Smooth muscle cell (in vitro differentiated cells): ENCODE measurements around the gene ZNF865. TPM values are rescaled to one million over a fixed set of nuclear protein-coding genes. Genes with fewer than 3 reads are reported as not detected.

Source experiments
- DNase-seq: peaks from one replicate; lab custom pipeline; 2025; ENCODE audit not compliant: unreplicated experiment; lab: John Stamatoyannopoulos, UW
- H2AFZ ChIP-seq: fragments of 200-600 bp; sonication (generic); 2 replicates; pipeline ENCODE4 v1.6.0; 2016; ENCODE audit warnings: antibody characterized with exemption, low read depth, mild to moderate bottlenecking
- H3F3A ChIP-seq: fragments of 200-600 bp; sonication (generic); 2 replicates; pipeline ENCODE4 v1.6.0; 2017; ENCODE audit warnings: antibody characterized with exemption, low read depth
- H3K27ac ChIP-seq: fragments of 200-600 bp; sonication (generic); 2 replicates; pipeline ENCODE4 v1.5.1; 2016; ENCODE audit warnings: low read depth, mild to moderate bottlenecking
- H3K27me3 ChIP-seq: fragments of 200-600 bp; sonication (generic); 2 replicates; pipeline ENCODE4 v1.6.1; 2016; ENCODE audit warnings: low read depth, mild to moderate bottlenecking
- H3K36me3 ChIP-seq: fragments of 200-600 bp; sonication (generic); 2 replicates; pipeline ENCODE4 v1.5.1; 2016; ENCODE audit warnings: low read depth
- H3K4me1 ChIP-seq: fragments of 200-600 bp; sonication (generic); 2 replicates; pipeline ENCODE4 v1.5.1; 2016; ENCODE audit warnings: low read depth
- H3K4me2 ChIP-seq: fragments of 200-600 bp; sonication (generic); 2 replicates; pipeline ENCODE4 v1.6.0; 2016; ENCODE audit warnings: mild to moderate bottlenecking
- H3K4me3 ChIP-seq: fragments of 200-600 bp; sonication (generic); 2 replicates; pipeline ENCODE4 v1.5.1; 2016; ENCODE audit warnings: mild to moderate bottlenecking
- H3K79me2 ChIP-seq: fragments of 200-600 bp; sonication (generic); 2 replicates; pipeline ENCODE4 v1.6.0; 2016; ENCODE audit warnings: low read depth, mild to moderate bottlenecking
- H3K9ac ChIP-seq: fragments of 200-600 bp; sonication (generic); 2 replicates; pipeline ENCODE4 v1.6.0; 2016; ENCODE audit warnings: low read depth
- H3K9me3 ChIP-seq: fragments of 200-600 bp; sonication (generic); replicated peaks from 2 replicates; pipeline ENCODE4 v1.5.1; 2016; ENCODE audit warnings: low read depth
- H4K20me1 ChIP-seq: fragments of 200-600 bp; sonication (generic); 2 replicates; pipeline ENCODE4 v1.6.0; 2016; ENCODE audit warnings: low read depth
- WGBS: methylation state at CpG from one replicate; pipeline ENCODE4 v1.1.7; 2016; ENCODE audit warnings: low lambda C conversion rate; 5-methylcytosine and 5-hydroxymethylcytosine counted together
- polyA plus RNA-seq: library from polyadenylated mRNA; unstranded; fragments of >200 nt; fragmentation: Nextera tagmentation; extraction: Ambion mirVana; gene quantifications from 2 replicates; pipeline ENCODE4 v1.2.1, GENCODE V29; 2016
- total RNA-seq: library from RNA; depleted of rRNA; stranded (reverse); fragments of >200 nt; gene quantifications from 2 replicates; pipeline ENCODE4 v1.2.3, GENCODE V29; 2014
- TF ChIP-seq, protein P1 (sequence below): fragments of 200-600 bp; sonication (generic); IDR thresholded peaks from 2 replicates; pipeline ENCODE4 v1.5.1; 2017; ENCODE audit warnings: borderline replicate concordance, mild to moderate bottlenecking, antibody characterized with exemption; ENCODE audit not compliant: insufficient read depth, poor library complexity, severe bottlenecking

Gene ZNF865
- total and polyA plus RNA-seq, 2 experiments from 2014 or later = 1.2 to 3.8 TPM

DNA sequence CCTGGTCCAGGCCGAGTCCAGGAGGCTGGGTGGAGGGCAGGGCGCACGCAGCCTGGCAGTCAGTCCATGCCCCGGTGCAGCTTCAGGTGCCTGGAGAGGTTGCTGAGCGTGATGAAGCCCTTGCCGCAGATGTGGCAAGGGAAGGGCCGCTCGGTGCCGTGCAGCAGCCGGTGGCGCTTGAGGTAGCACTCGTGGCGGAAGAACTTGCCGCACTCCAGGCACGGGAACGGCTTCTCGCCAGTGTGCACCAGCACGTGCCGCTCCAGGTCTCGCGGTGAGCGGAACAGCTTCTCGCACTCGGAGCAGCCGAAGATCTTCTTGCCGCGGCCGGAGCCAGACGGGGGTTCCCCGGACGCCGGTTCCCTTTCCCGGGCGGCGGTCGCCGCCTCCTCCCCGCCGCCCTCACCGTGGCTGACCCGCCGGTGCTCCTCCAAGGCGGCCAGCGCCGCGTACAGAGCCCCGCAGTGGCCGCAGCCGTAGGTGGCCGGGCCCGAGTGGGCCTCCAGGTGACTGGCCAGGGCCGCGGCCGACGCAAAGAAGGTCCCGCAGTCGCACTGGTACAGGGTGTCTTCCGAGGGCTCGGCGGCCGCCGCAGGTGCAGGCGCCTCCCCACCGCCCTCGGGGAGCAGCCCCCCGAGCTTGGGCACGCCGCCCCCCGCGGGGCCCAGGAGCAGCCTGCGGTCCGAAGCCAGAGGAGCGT is 12.9 kb upstream of the ZNF865 start:
- H3F3A ChIP-seq = no peaks in the 10 kb centered on the region
- H2AFZ ChIP-seq = no peak overlapping the region
- H3K4me1 ChIP-seq = no peaks in the 10 kb centered on the region
- no peaks in the 10 kb centered on the region for H3K79me2 ChIP-seq
- TF ChIP-seq, protein P1, sequence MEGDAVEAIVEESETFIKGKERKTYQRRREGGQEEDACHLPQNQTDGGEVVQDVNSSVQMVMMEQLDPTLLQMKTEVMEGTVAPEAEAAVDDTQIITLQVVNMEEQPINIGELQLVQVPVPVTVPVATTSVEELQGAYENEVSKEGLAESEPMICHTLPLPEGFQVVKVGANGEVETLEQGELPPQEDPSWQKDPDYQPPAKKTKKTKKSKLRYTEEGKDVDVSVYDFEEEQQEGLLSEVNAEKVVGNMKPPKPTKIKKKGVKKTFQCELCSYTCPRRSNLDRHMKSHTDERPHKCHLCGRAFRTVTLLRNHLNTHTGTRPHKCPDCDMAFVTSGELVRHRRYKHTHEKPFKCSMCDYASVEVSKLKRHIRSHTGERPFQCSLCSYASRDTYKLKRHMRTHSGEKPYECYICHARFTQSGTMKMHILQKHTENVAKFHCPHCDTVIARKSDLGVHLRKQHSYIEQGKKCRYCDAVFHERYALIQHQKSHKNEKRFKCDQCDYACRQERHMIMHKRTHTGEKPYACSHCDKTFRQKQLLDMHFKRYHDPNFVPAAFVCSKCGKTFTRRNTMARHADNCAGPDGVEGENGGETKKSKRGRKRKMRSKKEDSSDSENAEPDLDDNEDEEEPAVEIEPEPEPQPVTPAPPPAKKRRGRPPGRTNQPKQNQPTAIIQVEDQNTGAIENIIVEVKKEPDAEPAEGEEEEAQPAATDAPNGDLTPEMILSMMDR = no peak
- no peaks in the 10 kb centered on the region for H3K27me3 ChIP-seq
- no peak overlapping the region for H3K27ac ChIP-seq
- H4K20me1 ChIP-seq = no peaks in the 10 kb centered on the region
- WGBS = 95% methylated on average over 35 of the region's 73 CpGs
- DNase-seq = no peak
- H3K36me3 ChIP-seq = no peaks in the 10 kb centered on the region
- no peak overlapping the region for H3K9ac ChIP-seq
- H3K4me2 ChIP-seq = no peak overlapping the region
- no peak overlapping the region for H3K4me3 ChIP-seq
- H3K9me3 ChIP-seq = no peaks in the 10 kb centered on the region

GRCh38 chr19:55593096-55593772 is 12.2 kb upstream of the ZNF865 start:
- no peak overlapping the region for H3K4me3 ChIP-seq
- H4K20me1 ChIP-seq = no peaks in the 10 kb centered on the region
- TF ChIP-seq, protein P1 = no peak
- no peak overlapping the region for H3K9ac ChIP-seq
- H3K36me3 ChIP-seq = no peaks in the 10 kb centered on the region
- no peak overlapping the region for H2AFZ ChIP-seq
- DNase-seq = no peak
- H3F3A ChIP-seq = no peaks in the 10 kb centered on the region
- H3K4me1 ChIP-seq = no peaks in the 10 kb centered on the region
- H3K27me3 ChIP-seq = no peaks in the 10 kb centered on the region
- H3K4me2 ChIP-seq = no peak overlapping the region
- no peak overlapping the region for H3K27ac ChIP-seq
- WGBS = 95% methylated on average over 43 of the region's 68 CpGs
- H3K79me2 ChIP-seq = no peaks in the 10 kb centered on the region
- no peaks in the 10 kb centered on the region for H3K9me3 ChIP-seq

DNA sequence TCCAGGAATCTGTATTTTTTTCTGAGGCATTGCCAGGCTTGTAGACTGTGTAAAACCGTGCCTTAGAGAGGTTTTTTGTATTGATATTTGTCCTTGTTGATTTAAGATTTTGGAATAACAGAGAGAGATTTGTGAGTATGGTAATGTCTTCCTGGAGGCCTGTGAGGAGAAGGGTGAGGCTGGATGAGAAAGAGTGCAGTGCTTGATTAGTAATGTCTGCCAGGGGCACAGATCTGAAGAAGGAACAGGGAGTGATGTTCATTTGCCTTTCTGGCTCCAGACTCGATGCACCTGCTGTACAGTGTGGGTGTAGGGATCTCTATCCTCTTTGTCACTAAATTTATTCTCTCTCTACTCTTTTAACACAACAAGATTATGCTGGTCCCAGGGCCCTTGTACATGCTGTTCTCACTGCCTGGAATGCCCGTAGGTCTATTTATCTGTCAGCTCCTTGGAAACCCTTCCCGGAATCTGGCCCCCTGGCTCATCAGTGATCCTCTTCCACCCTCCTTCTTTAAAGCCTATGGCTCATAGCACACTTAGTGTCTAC is 10.4 kb upstream of the ZNF865 start:
- Histone ChIP-seq H3K9me3 (no peaks in the 10 kb centered on the region), H3K4me1 (no peaks in the 10 kb centered on the region), H3K27me3 (no peaks in the 10 kb centered on the region), H4K20me1 (no peaks in the 10 kb centered on the region), H3K4me2 (no peak overlapping the region), H3K27ac (no peak overlapping the region), H3K79me2 (no peaks in the 10 kb centered on the region), H2AFZ (no peak overlapping the region), H3K9ac (no peak overlapping the region), H3K36me3 (no peaks in the 10 kb centered on the region), H3K4me3 (no peak overlapping the region), H3F3A (no peaks in the 10 kb centered on the region)
- WGBS = 98% methylated on average over 4 of the region's 4 CpGs
- no peak for DNase-seq
- TF ChIP-seq, protein P1 = no peak

DNA sequence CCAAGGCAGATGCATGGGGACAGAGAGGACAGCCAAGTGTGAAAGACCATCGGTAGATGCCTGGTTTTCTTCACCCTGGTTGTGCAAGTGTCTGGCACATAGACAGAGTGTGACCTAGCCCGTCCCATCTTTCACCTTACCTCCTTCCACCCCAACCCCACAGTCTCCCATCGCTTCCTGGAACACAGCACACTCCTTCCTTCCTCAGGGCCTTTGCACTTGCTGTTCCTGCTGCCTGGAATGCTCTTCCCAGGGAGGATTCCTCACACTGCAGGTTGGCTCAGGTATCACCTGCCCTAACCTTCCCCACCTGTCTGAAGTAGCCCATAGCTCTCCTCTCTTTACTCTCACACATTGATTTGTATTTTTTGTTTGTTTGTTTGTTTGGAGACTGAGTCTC is 9.1 kb upstream of the ZNF865 start:
- H3K27ac ChIP-seq = no peak overlapping the region
- H3K4me3 ChIP-seq = no peak overlapping the region
- no peaks in the 10 kb centered on the region for H3K27me3 ChIP-seq
- DNase-seq = no peak
- H3K4me1 ChIP-seq = peaks cover 6% of the 10 kb centered on the region
- 100% methylated on average over 3 of the region's 3 CpGs for WGBS
- H3K79me2 ChIP-seq = no peaks in the 10 kb centered on the region
- no peaks in the 10 kb centered on the region for H3K9me3 ChIP-seq
- no peak overlapping the region for H3K9ac ChIP-seq
- no peaks in the 10 kb centered on the region for H4K20me1 ChIP-seq
- H3F3A ChIP-seq = peaks cover 7% of the 10 kb centered on the region
- no peaks in the 10 kb centered on the region for H3K36me3 ChIP-seq
- TF ChIP-seq, protein P1 = no peak
- no peak overlapping the region for H3K4me2 ChIP-seq
- no peak overlapping the region for H2AFZ ChIP-seq
